Stomach (tissue), 9 donors: ENCODE data around the gene FAM98B. TPM values are rescaled to one million over a fixed set of nuclear protein-coding genes. Genes with fewer than 3 reads are reported as not detected.

ENCODE experiments used
- DNase-seq, 2 donors: peaks; one replicate each; pipeline versions ENCODE4 v3.0.0 to v3.0.0-alpha.2; 2013 to 2019
- H3K27ac ChIP-seq, 5 donors: fragments of 200-600 bp in 4 of 5; sonication (generic) in 4 of 5; one replicate each; pipeline ENCODE4 v1.5.1; 2013 to 2019; ENCODE audit warnings: mild to moderate bottlenecking in 1 of 5, moderate library complexity in 1 of 5
- H3K27me3 ChIP-seq, 3 donors: fragments of 200-600 bp; sonication (generic); one replicate each; pipeline ENCODE4 v1.5.1; 2017 to 2019; ENCODE audit warnings: mixed run types in 1 of 3
- H3K36me3 ChIP-seq, 4 donors: fragments of 200-600 bp; sonication (generic); 1 replicate in 3 of 4; 2 replicates in 1 of 4; pipeline ENCODE4 v1.5.1; 2016 to 2019
- H3K4me1 ChIP-seq, 4 donors: fragments of 200-600 bp; sonication (generic); one replicate each; pipeline ENCODE4 v1.5.1; 2016 to 2019
- H3K4me3 ChIP-seq, 4 donors: fragments of 200-600 bp; sonication (generic) in 3 of 4; one replicate each; pipeline ENCODE4 v1.5.1; 2016 to 2019; ENCODE audit warnings: mild to moderate bottlenecking in 1 of 4
- H3K9me3 ChIP-seq, 4 donors: fragments of 200-600 bp; sonication (generic); one replicate each; pipeline ENCODE4 v1.5.1; 2016 to 2019
- EP300 ChIP-seq: sonication (generic); formaldehyde crosslinking; IDR thresholded peaks from one replicate; pipeline ENCODE4 v1.6.1; 2017; ENCODE audit warnings: antibody characterized with exemption
- POLR2A ChIP-seq, 4 donors: fragments of 450-650 bp; IDR thresholded peaks; one replicate each; pipeline ENCODE4 v1.6.1; 2016; ENCODE audit warnings: antibody characterized with exemption in 4 of 4, control low read depth in 2 of 4, mild to moderate bottlenecking in 1 of 4, moderate library complexity in 1 of 4
- POLR2AphosphoS5 ChIP-seq, 3 donors: sonication (generic); formaldehyde crosslinking; IDR thresholded peaks; one replicate each; pipeline ENCODE4 v1.6.1; 2016; ENCODE audit warnings: antibody characterized with exemption in 3 of 3
- WGBS, 5 donors: extraction: QIAGEN DNeasy Blood & Tissue Kit in 3 of 5; methylation state at CpG; one replicate each; pipeline versions ENCODE4 v1.1.5 to v1.1.7; 2013 to 2018; 5-methylcytosine and 5-hydroxymethylcytosine counted together
- intact Hi-C: fragments of 100-400 bp; cut with DNase I; formaldehyde crosslinking; loops from one replicate; pipeline ENCODE4 v1.15.1; 2023; ENCODE audit warnings: low total_unique reads
- polyA plus RNA-seq, 3 donors: library from polyadenylated mRNA; stranded (reverse); fragments of 200-250 nt; gene quantifications; one replicate each; pipeline ENCODE4 v1.2.3, GENCODE V29; 2013
- total RNA-seq, 5 donors: library from RNA; depleted of rRNA; stranded (reverse); fragments of >200 nt; gene quantifications; one replicate each; pipeline versions ENCODE4 v1.1.0 to v1.2.3, GENCODE V29; 2014 to 2016
- TF ChIP-seq, protein P1 (sequence below), 7 experiments: fragments of 450-650 bp in 4 of 7; fragments of 200-600 bp in 3 of 7; sonication (generic) in 3 of 7; IDR thresholded peaks; one replicate each; pipeline ENCODE4 v1.5.1; 2016 to 2019; ENCODE audit warnings: antibody characterized with exemption in 7 of 7, control low read depth in 2 of 7, mild to moderate bottlenecking in 1 of 7
- donor health status: healthy with polysubstance abuse.
- donor health status: Bipolar disorder and iron deficiency.
- donor health status: healthy.

The FAM98B gene
- total and polyA plus RNA-seq, 8 donors: 1.7 to 61.3 (median 8.7) TPM

DNA sequence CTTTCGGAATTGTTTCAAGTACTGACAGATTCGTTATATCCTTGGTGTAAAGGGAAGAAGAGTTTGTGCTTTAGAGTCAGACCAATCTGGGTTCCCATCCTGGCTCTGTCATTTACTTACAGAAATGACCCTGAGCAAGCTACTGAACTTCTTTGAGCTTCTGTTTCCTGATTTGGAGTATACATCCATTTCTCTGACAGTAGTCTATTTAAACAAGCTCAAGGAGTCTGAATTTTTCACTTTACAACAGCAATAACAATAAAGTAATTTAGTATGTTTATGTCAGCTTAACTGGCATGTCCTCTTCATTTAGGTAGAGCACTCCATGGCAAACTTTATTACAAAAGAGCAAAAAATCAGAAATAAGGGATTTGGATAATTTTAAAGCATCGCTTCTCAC is 27.8 kb downstream of the FAM98B start:
- Histone ChIP-seq H3K4me3 (no peak overlapping the region), H3K4me1 (no peaks in the 10 kb centered on the region), H3K27ac (no peak overlapping the region), H3K9me3 (no peaks in the 10 kb centered on the region), H3K36me3 (peaks cover 0 to 62% (median 44%) of the 10 kb centered on the region in 4 donors), H3K27me3 (no peaks in the 10 kb centered on the region)
- TF ChIP-seq, protein P1, sequence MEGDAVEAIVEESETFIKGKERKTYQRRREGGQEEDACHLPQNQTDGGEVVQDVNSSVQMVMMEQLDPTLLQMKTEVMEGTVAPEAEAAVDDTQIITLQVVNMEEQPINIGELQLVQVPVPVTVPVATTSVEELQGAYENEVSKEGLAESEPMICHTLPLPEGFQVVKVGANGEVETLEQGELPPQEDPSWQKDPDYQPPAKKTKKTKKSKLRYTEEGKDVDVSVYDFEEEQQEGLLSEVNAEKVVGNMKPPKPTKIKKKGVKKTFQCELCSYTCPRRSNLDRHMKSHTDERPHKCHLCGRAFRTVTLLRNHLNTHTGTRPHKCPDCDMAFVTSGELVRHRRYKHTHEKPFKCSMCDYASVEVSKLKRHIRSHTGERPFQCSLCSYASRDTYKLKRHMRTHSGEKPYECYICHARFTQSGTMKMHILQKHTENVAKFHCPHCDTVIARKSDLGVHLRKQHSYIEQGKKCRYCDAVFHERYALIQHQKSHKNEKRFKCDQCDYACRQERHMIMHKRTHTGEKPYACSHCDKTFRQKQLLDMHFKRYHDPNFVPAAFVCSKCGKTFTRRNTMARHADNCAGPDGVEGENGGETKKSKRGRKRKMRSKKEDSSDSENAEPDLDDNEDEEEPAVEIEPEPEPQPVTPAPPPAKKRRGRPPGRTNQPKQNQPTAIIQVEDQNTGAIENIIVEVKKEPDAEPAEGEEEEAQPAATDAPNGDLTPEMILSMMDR (IDR thresholded peaks at IDR 0.05): no peak
- TF ChIP-seq EP300: no peak
- no peak for TF ChIP-seq POLR2A (IDR thresholded peaks at IDR 0.05)
- TF ChIP-seq POLR2AphosphoS5 (IDR thresholded peaks at IDR 0.05): no peak
- DNase-seq: no peak
- intact Hi-C loops: no loop called here
- 91 to 96% (median 96%) methylated on average over 3 of the region's 3 CpGs for WGBS, 5 donors

GRCh38 chr15:38482572-38482971 is 28.6 kb downstream of the FAM98B start:
- H3K4me1 ChIP-seq: no peaks in the 10 kb centered on the region
- DNase-seq: no peak

GRCh38 chr15:38486936-38487335 is 33.0 kb downstream of the FAM98B start:
- intact Hi-C loops: no loop called here
- Histone ChIP-seq H3K4me1 (no peaks in the 10 kb centered on the region), H3K9me3 (no peaks in the 10 kb centered on the region), H3K27ac (no peak overlapping the region), H3K27me3 (no peaks in the 10 kb centered on the region), H3K4me3 (no peak overlapping the region), H3K36me3 (peaks cover 0 to 40% (median 25%) of the 10 kb centered on the region in 4 donors)
- TF ChIP-seq, protein P1 (IDR thresholded peaks at IDR 0.05): no peak
- TF ChIP-seq EP300 (no peak), POLR2AphosphoS5 (IDR thresholded peaks at IDR 0.05) (no peak), POLR2A (IDR thresholded peaks at IDR 0.05) (no peak)
- DNase-seq: no peak
- 54 to 78% (median 68%) methylated on average over 2 of the region's 2 CpGs for WGBS, 5 donors

More at GRCh38 chr15:38482572-38482971, 28.6 kb downstream of the FAM98B start:
- Histone ChIP-seq H3K27me3 (no peaks in the 10 kb centered on the region), H3K9me3 (no peaks in the 10 kb centered on the region), H3K36me3 (peaks cover 0 to 59% (median 43%) of the 10 kb centered on the region in 4 donors), H3K27ac (no peak overlapping the region), H3K4me3 (no peak overlapping the region)
- TF ChIP-seq EP300 (no peak), POLR2A (IDR thresholded peaks at IDR 0.05) (no peak), POLR2AphosphoS5 (IDR thresholded peaks at IDR 0.05) (no peak)
- TF ChIP-seq, protein P1 (IDR thresholded peaks at IDR 0.05): no peak
- intact Hi-C loops: no loop called here

GRCh38 chr15:38487378-38487777 is 33.5 kb downstream of the FAM98B start:
- DNase-seq: no peak
- intact Hi-C loops: no loop called here
- H3K27ac ChIP-seq: no peak overlapping the region

More at GRCh38 chr15:38487378-38487777, 33.5 kb downstream of the FAM98B start:
- Histone ChIP-seq H3K4me3 (no peak overlapping the region), H3K4me1 (no peaks in the 10 kb centered on the region), H3K36me3 (peaks cover 0 to 36% (median 21%) of the 10 kb centered on the region in 4 donors), H3K27me3 (no peaks in the 10 kb centered on the region), H3K9me3 (no peaks in the 10 kb centered on the region)
- TF ChIP-seq EP300: no peak
- TF ChIP-seq, protein P1 (IDR thresholded peaks at IDR 0.05): no peak
- no peak for TF ChIP-seq POLR2A (IDR thresholded peaks at IDR 0.05)
- no peak for TF ChIP-seq POLR2AphosphoS5 (IDR thresholded peaks at IDR 0.05)
- 94 to 97% (median 95%) methylated on average over 1 of the region's 1 CpG for WGBS, 5 donors
